GM21528 (cell line): ENCODE data around the gene ZSCAN10.

Experiments
- ATAC-seq: cut with Tn5 transposase; IDR thresholded peaks from one replicate; pipeline ENCODE4 v1.9.1; 2021; ENCODE audit warnings: mild to moderate bottlenecking, moderate library complexity; ENCODE audit not compliant: unreplicated experiment, low FRiP score

Gene ZSCAN10

DNA sequence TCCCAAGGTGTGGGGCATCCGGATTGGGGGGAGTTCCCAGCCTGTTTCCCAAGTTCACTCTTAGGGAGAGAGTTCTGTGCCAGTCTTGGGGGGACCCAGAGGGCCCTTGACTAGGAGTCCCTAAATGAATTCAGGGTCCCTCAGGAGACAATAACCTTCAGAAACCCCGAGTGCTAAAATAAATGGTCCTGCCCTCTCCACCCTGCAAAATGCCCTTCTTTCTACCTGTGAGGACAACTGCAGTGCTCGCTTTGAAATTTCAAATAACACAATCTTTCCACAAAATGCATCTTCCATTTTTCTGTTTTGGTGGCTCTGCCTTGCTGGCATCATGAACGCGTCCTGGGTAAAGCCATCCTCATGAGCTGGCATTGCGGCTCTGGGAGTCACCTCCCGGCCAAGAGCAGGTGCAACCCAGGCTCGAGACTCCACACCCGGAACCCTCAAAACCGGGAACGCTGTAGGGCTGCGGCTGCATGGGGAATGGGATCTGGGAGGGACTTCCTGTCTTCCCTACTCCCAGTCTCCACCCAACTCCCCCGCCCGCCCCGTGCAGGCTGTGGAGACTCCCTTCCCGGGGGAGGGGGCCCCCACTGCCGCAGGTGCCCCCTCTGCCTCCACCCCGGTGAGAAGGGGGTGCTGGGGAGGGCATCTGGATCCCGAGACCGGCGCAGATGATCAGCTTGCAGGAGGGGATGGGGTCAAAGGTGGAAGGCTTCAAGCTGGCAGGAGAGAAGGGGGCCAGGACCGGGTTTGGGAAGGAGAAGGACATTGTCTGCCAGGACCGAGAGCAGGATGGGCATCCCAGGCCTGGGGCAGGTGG, 13.2 kb upstream of the ZSCAN10 start, which contains the start of gene ZNF205:
TSS of gene ZNF205 (plus strand) at position 529 of the 823 bp plus-strand sequence. CDS start 845 bp downstream, outside the sequence.
- ATAC-seq: no peak

DNA sequence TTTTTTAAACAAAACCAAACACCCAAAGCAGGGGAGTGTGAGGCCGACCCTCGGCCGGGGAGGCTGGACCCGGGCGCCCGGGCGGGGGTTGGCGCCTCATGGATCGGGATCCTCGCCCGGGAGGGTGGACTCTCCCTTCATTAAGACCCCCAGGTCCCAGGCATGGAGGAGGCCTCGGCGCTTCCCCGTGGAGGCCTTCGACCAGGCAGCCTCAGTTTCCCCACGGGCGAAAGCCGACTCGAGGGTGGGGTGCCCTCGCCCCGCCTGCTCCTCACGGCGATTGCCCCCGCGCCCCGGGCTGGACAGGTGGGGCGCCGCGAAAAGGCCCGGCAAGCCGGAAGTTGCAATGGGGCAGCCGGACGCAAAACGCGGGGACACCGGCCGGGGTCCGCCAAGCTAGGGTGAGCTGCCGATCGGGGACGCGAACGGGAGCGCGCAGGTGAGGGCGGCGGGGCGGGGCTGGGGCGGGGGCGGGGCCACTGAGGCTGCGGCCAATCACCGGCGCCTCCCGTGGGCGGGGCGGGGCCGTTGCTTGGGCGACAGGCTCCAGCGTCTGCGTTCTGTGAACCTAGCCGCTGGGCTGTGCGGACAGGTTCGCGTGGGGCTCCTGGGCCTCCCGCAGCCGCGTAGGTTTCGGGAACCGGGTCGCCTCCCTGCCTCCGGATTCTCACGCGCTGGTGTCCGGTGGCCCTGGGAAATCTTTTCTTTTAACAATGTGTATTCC, 7.3 kb upstream of the ZSCAN10 start:
- ATAC-seq: peak; percentile 79

DNA sequence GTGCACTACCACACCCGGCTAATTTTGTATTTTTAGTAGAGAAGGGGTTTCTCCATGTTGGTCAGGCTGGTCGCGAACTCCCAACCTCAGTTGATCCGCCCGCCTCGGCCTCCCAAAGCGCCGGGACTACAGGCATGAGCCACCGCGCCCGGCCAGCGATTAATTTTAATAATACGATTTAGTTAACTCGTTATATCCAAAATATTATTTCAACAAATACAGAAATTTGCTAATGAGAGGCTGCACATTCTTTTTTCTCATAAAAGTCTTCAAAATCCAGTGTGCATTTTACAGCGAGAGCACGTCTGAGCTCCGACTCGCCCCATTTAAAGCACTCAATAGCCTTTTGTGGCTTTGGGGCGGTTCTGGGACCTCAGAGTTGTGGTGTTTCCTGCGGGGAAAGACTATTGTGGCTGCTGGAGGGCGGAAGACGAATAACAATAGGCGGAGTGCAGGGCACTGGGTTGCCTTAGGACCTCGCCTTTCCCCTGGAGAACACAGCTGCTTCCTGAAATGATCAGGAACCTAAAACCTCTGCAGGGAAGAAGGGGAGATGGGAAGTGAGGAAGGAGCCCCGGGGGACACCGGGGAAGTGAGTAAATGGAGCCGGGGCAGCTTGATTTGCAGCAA, 2.9 kb upstream of the ZSCAN10 start:
- ATAC-seq: no peak

DNA sequence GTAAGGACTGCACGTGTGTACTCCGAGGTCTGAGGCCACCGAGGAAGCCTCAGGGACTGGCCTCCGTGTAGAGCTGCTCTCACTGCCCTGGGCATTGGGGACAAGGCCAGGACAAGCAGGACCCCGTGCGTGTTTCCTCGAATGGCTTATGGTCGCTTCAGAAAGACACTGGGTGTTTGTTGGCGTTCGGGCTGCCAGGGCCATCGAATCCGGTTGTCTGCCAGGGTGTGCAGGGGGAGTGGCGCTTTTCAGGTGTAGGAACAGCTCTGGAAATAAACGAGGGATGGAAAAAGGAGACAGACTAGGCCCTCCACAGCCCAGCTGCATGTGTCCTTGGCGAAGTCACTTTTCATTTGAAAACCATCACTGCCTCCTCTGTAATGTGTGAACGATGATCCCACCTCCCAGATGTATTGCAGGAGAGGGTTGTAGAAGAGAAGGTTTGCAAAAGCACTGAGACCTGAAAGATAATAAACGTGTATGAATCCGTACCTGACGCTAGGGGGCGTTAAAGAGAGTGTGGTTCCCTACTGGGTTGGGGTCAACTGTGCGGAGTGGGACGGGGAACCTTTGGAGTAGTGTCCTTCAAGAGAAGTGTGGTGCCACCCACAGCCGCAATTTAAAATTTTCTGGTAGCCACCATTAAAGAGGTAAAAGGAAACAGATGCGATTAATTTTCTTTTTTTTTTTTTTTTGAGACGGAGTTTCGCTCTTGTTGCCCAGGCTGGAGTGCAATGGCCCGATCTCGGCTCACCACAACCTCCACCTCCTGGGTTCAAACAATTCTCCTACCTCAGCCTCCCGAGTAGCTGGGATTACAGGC, 2.1 kb upstream of the ZSCAN10 start:
- ATAC-seq: no peak

DNA sequence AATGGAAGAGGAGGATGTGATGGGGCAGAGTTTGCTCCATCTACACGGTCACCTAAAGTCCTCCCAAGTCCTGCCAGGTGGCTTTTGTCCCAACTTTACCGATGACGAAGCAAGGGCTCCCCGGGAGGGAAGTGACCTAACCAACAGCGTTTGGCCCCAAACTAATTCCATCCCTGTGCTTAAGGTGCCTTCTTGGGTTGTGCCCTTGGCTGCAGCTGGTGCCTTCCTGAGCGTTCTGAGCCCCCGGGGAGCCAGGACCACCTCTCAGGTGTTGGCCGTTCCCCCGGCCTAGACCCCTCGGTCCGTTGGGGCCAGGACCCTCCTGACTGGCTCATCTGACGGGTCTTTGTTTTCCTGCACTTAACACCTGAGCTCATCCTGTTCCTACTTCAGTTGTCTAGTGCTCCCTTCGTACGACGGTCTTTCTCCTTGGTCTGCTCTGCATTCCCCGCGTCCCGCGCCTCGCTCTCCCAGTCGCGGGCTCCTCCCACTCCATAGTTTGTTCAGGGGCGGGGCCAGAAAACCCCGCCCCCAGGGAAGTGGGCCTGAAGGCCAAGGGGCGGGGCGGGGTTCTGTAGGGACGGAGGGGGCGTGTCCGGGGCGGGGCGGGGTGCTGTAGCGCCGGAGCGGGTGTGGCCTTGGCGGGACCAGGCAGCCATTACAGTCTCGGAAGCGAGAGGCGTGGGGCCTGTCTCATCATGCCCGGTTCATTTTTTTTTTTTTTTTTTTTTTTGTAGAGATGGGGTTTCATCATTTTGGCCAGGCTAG, 822 bp upstream of the ZSCAN10 start:
- ATAC-seq: peak; percentile 41

DNA sequence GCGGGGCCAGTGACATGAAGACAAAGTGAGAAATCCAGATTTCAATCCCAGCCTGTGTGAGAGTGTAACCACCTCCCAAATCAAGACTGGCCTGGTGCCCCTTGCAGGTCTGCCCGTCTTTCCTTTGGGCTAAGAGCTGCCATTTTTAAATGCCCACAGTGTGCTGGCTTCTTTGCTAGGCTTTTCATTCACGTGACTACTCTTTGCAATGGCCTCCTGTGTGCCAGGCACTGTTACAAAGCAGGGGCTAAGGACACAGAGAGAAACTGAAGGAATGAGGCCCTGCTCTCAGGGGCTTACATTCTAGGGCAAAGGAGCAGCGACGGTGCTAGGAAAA, 269 bp upstream of the ZSCAN10 start:
- no peak for ATAC-seq

DNA sequence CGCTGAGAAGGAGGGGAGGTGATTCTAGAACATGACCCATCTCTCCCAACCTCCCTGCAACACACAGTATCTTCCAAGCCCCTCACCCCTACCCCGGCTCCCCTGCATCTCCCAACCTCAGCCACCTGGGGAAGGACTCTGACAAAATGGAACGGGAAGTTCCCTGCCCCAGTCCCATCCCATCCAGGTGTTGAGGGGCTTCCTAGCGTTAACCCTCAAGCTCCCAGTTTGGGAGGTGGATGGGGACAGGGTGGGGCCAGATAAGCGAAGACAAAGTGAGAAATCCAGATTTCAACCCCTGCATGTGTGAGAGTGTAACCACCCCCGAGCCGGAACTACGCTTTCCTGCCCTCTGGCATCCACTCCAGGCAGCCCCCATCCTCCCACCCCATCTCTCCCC, 1.8 kb downstream of the ZSCAN10 start:
- ATAC-seq: no peak

DNA sequence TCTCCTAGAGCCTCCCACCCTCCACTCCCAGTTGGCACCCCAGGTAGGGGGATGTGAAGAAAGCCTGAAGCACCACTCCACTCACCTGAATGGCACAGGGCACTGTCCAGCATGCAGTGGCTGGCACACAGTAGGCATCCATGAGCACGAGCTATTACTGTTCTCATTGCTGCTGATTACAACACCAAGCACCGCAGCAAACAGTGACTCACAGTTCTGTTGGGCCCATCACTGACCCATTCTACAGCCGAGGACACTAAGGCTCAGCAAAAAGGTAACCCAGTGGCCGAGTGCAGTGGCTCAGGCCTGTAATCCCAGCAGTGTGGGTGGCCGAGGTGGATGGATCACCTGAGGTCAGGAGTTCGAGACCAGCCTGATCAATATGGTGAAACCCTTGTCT, 2.7 kb downstream of the ZSCAN10 start:
- no peak for ATAC-seq

DNA sequence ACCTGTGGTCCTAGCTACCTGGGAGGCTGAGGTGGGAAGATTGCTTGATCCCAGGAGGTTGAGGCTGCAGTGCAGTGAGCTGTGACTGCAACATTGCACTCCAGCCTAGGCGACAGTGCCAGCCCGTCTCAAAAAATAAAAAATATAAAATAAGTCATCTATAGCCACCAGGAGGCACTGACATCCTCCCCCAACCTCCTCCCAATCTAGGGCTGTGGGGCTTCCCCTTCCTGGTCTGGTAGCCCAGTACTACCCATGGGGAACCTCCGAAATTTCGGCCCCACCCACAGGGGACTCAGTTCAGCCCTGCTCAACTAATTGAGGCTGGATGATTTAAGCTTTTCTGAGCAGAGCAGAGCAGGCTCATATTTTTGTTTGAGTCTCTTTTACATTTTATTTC, 3.2 kb downstream of the ZSCAN10 start:
- ATAC-seq: no peak

DNA sequence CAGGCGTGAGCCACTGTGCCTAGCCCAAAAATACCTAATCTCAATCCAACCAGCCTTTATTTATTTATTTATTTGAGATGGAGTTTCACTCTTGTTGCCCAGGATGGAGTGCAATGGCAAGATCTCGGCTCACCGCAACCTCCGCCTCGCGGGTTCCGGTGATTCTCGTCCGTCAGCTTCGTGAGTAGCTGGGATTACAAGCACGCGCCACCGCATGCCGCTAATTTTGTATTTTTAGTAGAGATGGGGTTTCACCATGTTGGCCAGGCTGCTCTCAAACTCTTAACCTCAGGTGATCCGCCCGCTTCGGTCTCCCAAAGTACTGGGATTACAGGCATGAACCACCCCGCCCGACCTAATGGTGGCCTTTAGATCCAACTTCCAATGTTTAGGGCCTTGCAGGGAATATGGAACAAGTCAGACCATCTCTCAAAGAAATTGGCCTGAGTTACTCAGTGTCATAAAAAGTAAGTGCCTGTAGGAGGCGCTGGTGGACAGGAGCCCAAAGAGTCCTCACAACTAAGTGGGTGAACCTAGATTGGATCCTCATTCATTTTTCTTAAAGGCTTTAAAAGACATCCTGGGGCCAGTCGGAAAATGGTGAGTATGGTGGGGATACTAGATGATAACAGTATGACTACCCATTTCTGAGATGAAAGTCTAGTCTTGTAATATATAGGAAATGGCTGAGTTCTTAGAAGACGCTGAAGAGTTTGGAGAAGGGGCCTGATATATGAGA, 4.6 kb downstream of the ZSCAN10 start:
- ATAC-seq: no peak

DNA sequence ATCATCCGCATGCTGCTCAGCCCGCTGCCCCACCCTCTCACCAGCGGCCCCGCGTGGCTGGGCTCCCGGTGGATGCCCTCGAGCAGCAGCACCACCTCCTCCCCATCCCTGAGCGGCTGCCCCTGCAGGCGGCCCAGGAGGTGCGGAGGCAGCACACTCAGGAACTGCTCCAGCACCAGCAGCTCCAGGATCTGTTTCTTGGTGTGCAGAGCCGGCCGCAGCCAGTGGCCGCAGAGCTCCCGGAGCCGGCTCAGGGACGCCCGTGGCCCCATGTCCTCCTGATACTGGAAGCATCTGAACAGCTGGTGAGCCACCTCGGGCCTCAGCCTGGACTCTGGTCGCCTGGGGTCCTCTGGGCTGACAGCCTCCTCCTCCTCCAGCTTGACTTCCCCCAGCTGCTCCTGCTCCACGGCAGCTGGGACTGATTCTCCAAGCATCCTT, 6.6 kb downstream of the ZSCAN10 start:
- no peak for ATAC-seq

DNA sequence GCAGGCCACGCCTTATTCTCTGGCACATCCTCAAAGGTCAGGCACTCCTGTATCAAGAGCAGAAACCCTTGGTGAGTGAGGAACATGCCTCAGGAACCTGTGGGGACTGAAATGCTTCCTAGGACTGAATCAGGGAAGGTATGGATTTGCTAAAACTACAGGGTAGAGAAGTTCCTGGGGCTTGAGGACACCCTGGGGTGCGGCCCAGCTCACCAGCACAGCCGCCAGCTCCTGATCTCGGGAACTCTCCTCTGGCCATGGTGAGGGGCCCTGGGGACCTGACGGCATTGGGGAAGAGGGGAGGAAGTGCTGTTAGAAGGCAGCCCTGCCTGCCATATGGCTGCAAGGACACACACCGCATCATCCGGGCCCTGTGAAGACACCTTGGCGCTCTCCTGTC, 7.5 kb downstream of the ZSCAN10 start:
- no peak for ATAC-seq

DNA sequence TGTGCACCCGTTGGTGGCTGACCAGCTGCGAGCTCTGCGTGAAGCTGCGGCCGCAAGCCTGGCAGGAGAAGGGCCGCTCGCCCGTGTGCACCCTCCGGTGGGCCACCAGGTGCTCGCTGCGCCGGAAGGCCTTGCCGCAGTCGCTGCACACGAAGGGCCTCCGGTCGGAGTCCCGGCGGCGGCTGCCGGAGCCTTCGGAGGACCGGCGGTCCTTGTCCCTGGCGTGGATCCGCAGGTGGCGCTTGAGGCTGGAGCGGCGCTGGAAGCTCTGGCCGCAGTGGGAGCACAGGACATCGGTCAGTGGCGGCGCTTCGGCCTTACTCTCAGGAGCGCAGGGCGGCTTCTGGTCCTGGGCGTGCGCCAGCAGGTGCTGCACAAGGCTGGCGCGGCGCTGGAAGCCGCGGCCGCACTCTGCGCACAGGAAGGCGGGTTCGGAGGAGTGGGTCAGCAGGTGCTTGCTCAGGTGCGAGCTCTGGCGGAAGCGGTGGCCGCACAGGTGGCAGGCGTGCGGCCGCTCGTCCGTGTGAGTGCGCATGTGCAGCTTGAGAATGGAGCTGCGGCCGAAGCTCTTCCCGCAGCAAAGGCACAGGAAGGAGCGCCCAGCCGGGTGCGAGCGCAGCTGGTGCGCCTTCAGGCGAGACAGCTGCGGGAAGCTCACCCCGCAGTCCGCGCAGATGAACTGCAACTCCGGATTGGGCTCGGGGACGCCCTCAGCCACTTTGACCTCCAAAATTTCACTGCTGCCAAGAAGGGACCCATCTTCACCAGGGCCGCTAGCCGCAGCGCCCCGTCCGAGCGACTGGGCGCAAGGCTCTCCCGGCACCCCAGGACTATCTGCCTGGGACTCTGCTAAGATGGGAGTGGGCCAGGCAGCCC, 9.1 kb downstream of the ZSCAN10 start:
- ATAC-seq: no peak

DNA sequence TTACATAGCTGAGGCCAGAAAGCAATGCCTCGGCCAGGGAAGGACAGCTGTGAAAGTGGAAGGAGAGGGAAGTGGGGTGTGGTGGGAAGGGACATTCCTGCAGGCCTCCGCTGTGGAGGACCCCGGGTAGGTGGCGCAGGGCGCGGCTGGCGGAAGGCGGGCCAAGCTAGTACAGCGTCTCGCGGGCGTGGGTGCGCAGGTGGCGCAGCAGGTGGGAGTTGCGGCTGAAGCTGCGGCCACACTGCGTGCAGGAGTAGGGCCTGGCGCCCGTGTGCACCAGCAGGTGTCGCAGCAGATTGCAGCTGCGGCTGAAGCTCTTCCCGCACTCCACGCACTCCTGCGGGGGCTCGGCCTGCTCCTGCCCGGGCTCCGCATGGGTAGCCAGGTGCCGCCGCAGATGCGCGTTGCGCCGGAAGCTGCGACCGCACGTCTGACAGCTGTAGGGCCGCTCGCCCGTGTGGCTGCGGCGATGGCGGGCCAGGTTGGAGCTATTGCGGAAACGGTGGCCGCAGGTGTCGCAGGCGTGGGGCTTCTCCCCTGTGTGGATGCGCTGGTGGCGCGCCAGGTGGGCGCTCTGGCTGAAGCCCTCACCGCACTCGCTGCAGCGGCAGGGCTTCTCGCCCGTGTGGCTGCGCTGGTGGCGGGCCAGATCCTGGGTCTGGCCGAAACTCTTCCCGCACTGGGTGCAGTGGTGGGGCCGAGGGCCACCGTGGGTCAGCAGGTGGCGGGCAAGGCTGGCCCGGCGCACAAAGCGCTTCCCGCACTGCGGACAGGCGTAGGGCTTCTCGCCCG, 10.0 kb downstream of the ZSCAN10 start:
- no peak for ATAC-seq

DNA sequence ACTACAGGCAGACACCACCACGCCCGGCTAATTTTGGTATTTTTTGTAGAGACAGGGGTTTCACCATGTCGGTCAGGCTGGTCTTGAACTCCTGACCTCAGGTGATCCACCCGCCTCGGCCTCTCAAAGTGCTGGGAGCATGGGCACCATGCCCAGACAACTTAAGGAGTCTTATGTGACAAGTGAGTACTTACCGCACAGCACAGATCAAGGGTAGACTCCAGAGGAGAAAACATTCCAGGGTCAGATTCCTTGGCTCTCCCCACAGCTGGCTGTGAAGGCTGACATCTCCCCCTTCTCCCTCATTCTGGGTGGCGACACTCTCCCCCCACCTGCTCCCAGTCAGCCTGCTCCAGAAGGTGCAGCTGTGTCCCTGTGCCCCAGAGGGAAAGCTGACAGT, 10.6 kb downstream of the ZSCAN10 start:
- no peak for ATAC-seq

DNA sequence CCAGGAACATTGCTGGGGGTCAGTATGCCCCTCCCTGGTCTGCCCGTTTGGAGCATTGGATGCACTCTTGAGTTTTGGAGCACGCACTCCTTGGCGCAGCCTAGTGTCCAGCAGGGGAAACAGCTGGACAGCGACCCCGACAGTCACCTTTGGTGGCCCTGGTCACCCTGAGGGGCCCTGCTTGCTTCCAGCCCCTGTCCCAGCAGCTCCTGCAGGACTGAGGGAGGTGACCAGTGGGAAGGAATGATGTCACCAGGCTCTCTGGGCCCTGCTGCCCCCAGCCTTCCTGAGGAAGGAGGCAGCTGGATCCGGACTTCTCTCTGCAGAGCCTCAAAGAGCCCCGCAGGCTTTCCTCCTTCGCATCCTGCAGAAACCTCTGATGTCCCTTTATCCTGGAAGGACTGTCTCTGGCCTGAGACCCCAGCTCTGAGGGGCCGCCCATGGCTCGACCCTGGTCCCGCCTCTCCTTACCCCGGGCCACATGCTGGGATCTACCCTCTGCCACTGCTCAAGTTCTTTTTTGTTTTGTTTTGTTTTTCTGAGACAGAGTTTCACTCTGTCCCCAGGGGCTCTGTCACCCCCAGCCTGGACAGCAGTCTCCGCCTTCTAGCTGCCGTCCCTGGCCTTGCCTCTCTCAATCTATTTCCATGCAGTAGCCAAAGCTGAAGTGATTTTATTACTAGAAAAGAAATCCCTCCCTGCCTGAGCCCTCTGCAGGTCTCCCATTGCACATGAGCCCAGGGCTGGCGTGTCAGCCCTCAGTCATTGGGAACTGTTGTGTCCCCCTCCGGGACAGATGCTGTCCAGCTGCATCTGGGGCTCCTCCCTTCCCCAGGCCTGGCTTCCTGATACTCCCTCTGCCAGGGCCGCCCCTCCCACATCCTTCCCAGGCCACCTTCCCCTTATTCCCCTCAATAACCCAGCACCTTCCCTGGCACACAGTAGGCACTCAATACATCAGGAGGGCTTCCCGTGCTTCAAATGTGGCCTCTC, 11.6 kb downstream of the ZSCAN10 start:
- no peak for ATAC-seq
